Hippocampal formation (tissue), 2 donors: ENCODE measurements around the gene SMCHD1.
"Not testable (repeated sequence)": the region's sequence is repeated elsewhere in the genome, so short reads cannot be mapped to it uniquely, and the experiment has no call there.

Experiments used
- DNase-seq, 2 donors: peaks; one replicate each; lab custom pipeline; 2025; lab: John Stamatoyannopoulos, UW

Gene SMCHD1

GRCh38 chr18:2716394-2717326 is 61.1 kb downstream of the SMCHD1 start:
- peak in 1 of 2 donors; percentile 6 for DNase-seq

- peak in 1 of 2 donors; percentile 1 for DNase-seq
Measured at GRCh38 chr18:2717407-2717806, 61.9 kb downstream of the SMCHD1 start.

GRCh38 chr18:2719040-2719439 is 63.5 kb downstream of the SMCHD1 start:
- no peak for DNase-seq

GRCh38 chr18:2723207-2723606 is 67.7 kb downstream of the SMCHD1 start:
- DNase-seq: no peak

GRCh38 chr18:2729757-2730156 is 74.2 kb downstream of the SMCHD1 start:
- no peak for DNase-seq

GRCh38 chr18:2736823-2737222 is 81.3 kb downstream of the SMCHD1 start:
- no peak for DNase-seq

- not testable (repeated sequence) for DNase-seq
Measured at GRCh38 chr18:2740082-2740481, 84.6 kb downstream of the SMCHD1 start.

GRCh38 chr18:2746274-2746673 is 90.7 kb downstream of the SMCHD1 start:
- no peak for DNase-seq

GRCh38 chr18:2758309-2758708 is 102.8 kb downstream of the SMCHD1 start:
- no peak for DNase-seq

GRCh38 chr18:2774669-2775068 is 119.1 kb downstream of the SMCHD1 start:
- no peak for DNase-seq

- DNase-seq: no peak
Measured at GRCh38 chr18:2776601-2777000, 121.1 kb downstream of the SMCHD1 start.

- DNase-seq: no peak
Measured at GRCh38 chr18:2777241-2777640, 121.7 kb downstream of the SMCHD1 start.

GRCh38 chr18:2780750-2781149 is 125.2 kb downstream of the SMCHD1 start:
- no peak for DNase-seq

- no peak for DNase-seq
Measured at GRCh38 chr18:2787225-2787624, 131.7 kb downstream of the SMCHD1 start.

GRCh38 chr18:2792395-2792794 is 136.9 kb downstream of the SMCHD1 start:
- no peak for DNase-seq

- DNase-seq: no peak
Measured at GRCh38 chr18:2794159-2794558, 138.6 kb downstream of the SMCHD1 start.

- no peak for DNase-seq
Measured at GRCh38 chr18:2797951-2798350, 142.4 kb downstream of the SMCHD1 start.

GRCh38 chr18:2799369-2799768 is 143.8 kb downstream of the SMCHD1 start:
- DNase-seq: no peak

GRCh38 chr18:2805970-2806943 is 150.7 kb downstream of the SMCHD1 start:
- no peak for DNase-seq

- not testable (repeated sequence) for DNase-seq
Measured at GRCh38 chr18:2808640-2809039, 153.1 kb downstream of the SMCHD1 start.

GRCh38 chr18:2809666-2810183 is 154.2 kb downstream of the SMCHD1 start:
- DNase-seq: not testable (repeated sequence)

- DNase-seq: no peak
Measured at GRCh38 chr18:2811416-2811815, 155.9 kb downstream of the SMCHD1 start.
